Measurements from ENCODE around the gene BUD13.

BUD13 gene

DNA sequence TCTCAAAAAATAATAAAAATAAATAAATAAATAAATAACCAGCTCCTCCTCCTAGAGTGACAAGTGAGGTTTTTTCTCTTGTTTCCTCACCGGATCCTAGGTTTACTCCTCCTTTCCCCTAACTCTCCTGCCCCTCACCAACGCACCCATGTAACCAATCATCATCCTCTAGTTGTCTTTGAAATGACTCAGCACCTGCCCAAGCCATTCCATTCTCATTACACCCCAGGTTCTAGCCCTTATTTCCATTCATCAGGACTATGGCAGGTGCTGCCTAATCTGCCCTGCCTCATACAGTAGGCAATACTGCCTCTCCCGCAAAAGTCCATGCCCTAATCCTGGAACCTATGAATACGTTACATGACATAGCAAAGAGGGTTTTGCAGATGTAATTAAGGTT lies 60.4 kb downstream of the BUD13 start:
- DNase-seq = no peak

DNA sequence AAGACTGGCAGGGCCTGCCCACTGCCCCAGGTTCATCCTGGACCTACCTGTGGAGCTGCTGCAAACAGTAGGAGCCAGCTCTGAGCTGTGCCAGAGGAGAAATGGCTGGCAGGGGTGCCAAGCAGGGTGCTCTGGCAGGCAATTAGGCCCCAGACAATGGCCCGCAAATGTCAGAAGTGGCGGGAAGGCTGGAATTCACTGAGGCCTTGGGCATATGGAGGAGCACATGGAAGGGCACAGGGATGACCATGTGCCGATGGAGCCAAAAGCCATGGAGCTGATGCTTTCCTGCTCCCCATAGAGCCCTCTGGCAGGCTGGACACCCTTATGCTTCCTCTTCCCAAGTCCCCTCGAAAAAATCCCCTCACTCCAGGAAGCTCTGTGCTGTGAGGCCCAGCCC lies 62.0 kb downstream of the BUD13 start:
- no peak for DNase-seq

DNA sequence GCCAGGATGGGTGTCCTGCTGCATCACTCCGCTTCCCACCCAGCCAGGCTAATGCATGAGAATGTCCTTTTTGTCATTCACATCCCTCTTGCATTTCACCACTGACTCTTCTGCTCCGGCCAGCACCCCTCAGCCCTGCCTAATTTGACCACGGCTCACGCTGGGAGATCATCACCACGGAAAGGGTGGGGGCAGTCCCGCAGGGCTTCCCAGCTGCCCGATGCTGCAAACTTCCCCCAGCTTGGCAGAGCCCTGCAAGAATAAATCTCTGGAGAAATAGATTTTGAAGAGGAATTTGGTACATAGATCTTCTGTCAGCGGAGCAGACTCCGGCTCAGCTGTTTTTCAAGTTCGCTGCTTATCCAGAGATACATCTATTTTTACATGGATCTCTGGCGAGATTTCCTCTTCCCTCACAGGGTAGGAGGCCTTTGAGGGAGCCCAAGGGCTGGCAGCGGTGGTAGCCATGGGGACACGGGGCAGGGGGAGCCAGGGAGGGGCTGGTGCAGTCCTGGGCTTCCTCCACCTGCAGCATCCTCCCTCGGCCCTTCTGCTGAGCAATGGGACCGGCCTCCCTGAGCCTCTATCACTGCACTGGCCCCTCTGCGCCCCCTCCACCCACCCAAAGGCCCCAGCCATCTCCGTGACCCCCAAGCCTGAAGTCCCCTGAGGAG lies 62.6 kb downstream of the BUD13 start:
- no peak for DNase-seq

DNA sequence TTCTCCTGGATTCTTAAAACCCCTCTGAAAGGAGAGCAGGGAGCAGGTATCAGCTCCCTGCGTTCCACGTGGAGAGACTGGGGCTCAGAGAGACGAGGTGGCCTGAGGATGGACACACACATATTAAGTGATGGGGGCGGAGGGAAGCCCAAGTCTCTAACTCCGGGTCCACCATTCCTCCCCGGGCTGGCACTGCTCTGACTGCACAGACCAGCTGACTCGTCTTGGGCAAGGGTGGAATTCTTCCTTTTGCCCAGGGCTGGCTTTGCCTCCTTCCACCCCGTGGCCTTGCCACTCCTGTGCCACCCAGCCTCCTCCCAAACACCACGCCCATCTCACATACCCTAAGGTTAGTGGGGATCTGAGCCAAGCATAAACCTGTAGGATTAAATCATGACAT lies 65.0 kb downstream of the BUD13 start:
- DNase-seq = no peak

DNA sequence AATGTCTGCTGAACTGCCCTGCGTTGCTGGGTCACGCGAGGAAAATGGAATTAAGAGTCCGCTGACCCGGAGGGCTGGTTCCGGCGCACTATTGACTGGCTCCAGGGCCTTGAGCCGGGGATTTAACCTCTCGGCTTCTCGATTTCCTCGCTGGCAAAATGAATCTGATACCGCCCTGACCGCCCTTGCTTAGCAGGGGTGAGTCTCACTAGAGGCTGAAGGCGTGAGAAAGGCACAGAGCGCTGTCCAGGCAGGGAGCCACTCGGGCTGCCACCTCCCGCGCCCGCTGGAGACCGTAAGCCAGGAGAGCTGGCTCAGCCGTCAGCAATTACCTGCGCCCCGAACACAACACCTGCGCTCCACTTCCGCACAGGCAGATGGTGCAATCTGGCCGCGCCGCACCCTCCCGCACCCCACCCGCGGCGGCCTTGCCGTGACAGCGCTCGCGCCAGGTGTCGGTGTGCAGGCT lies 65.6 kb downstream of the BUD13 start:
- no peak for DNase-seq

DNA sequence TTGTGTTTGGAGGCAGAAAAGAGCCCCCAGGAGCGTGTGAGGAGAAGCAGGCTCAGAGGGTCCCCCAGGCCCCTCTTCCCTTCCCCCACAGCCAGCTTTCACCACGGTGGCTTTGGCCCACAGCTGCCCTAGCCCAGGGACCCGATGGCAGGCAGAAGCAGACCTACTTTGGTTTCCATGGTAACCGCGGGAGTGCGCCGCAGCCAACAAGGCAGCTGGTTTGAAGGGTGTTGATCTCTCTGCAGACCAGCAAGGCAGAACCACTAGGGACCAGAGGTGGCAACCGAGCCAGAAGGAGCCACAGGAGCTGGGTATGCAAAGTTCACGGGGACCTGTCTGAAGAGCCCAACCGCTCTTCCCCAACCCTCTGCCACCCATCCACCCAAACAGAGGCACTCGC lies 69.4 kb downstream of the BUD13 start:
- DNase-seq = no peak

DNA sequence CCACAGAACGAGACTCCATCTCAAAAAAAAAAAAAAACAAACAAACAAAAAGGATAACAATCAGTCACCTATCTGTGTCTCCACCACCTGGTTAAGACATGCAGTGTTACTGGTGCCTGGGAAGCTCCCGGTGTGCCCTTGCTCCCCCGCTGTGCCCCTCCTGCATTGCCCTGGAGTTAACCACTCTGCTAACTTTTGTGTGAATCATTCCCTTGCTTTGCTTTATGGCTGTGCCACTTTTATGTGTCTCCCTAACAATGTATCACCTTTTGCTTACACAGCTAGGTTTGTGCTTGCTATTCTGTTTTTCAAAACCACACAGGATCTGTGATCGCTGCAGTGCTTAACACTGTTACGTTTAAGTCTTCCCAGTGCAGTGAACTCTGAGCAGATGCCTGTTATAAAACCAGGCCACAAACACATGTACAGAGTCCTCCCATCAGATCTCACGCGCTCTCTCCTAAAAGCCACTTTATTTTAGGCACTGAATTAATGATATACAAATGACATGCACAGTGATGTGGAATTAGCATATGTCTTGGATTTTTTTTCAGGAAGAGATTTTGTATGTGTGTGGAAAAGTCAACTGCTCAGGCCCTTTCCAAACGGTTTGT lies 69.9 kb downstream of the BUD13 start:
- DNase-seq = no peak

DNA sequence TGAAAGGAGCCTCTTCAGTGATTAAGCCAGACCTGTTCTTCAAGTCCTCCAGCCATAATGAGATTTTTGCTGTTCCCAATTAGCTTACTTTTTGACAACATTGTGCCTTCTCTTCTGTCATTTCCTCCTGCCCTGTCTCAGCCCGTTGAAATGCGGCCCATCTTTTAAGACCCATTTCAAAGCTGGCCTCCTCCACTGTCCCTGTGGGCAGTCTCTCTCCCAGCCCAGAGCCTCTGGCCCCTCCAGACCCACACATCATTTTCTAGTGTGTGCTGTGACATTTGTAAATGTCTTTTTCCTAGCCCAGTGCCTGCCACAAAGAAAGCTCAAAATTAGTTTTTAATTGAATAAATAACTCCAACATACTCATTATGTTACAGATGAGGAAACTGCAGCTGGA lies 70.9 kb downstream of the BUD13 start:
- DNase-seq = no peak

DNA sequence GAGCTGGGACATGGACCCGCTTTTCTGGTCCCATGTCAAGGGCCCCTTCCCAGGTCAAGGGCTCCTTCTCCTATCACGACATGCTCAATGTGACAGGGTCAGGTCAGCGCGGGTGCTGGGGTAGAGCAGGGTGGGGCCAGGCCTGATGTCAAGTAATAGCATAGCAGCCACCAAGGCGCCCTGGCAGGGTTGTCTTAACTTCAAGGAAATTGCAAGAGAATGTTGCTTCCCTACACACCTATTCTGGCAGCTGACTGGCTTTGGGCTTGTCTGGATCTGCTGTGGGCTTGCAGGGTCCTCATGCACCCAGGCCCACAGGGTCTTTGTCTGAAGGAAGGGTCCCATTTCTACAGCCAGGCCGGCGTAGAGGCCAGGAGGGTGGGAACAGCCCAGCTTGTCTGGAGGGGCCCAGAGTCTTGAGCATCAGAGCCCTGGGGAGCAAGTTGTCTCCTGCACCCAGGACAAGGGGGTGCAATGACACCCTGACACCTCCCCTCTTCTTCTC lies 71.4 kb downstream of the BUD13 start:
- no peak for DNase-seq

DNA sequence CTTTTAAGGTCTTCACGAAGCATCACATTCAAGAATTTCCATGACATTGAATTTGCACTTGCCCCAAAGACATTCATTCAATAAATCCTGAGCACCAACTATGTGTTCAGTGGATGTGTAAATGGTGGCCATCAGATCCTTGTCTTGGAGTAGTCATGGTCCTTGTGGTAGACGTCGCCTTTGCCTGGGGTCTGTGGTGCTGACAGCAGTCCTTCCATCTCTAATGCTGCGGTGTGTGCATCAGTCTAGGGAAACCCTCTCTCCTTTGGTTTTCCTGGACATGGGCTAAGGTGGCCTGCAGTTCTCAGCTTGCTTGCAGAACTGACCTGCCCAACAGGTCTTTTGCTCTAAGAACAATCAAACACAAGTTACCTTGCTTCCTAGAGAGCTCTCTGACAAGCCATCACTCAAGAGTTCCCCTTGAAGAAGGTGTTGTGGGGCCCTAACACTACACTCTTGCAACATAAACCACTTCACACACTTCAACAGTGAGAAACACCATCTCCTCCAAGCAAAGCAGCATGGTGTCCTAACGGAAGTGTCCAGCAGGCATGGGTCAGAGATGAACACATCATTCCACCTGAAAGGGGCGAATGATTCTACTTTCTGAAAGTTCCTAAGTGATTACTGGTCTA lies 72.1 kb downstream of the BUD13 start:
- DNase-seq = no peak
